Endothelial cell of umbilical vein (primary cell): ENCODE measurements around the gene CALHM6. TPM values are rescaled to one million over a fixed set of nuclear protein-coding genes. Genes with fewer than 3 reads are reported as not detected.

Source experiments
- BruUV-seq: library from RNA; stranded (reverse); fragments of 400-500 nt; replicated peaks from 2 replicates; lab custom pipeline; 2021; lab: Mats Ljungman, UMichigan
- CTCF ChIA-PET: fragments of 300-600, 350-600 bp; sonication (Branson Sonifier 250); formaldehyde crosslinking; loops from one replicate; lab custom pipeline; 2021; ENCODE audit warnings: antibody characterized with exemption, inconsistent platforms; lab: Charles Lee
- POLR2A ChIA-PET: fragments of 300-600, 350-600 bp; sonication (Branson Sonifier 250); formaldehyde crosslinking; loops from one replicate; lab custom pipeline; 2021; ENCODE audit warnings: antibody characterized with exemption, inconsistent platforms; lab: Charles Lee
- DNase-seq: peaks from one replicate; pipeline ENCODE4 v3.0.0-alpha.2; 2011; ENCODE audit warnings: low read depth, low spot score
- FAIRE-seq: peaks from 2 replicates; lab custom pipeline; 2011; peaks lifted over from hg19 to GRCh38; lab: Jason Lieb, UNC
- H2AFZ ChIP-seq: 2 replicates; pipeline ENCODE4 v1.6.0; 2012; ENCODE audit warnings: low read depth, low read length, control low read depth, inconsistent platforms
- H3K27ac ChIP-seq: 2 replicates; pipeline ENCODE4 v1.5.1; 2011; ENCODE audit warnings: low read depth, mild to moderate bottlenecking, control low read depth, low read length, moderate library complexity; ENCODE audit not compliant: insufficient read depth
- H3K27me3 ChIP-seq, 2 experiments: 2 replicates each; pipeline versions ENCODE4 v1.6.0 to v1.6.1; 2011; ENCODE audit warnings: low read length in 2 of 2, mixed read lengths in 1 of 2; ENCODE audit not compliant: control insufficient read depth in 2 of 2, insufficient read depth in 2 of 2
- H3K36me3 ChIP-seq, 2 experiments: 2 replicates in 1 of 2; 3 replicates in 1 of 2; pipeline ENCODE4 v1.5.1; 2011; ENCODE audit warnings: low read length in 2 of 2, mild to moderate bottlenecking in 1 of 2, moderate library complexity in 1 of 2; ENCODE audit not compliant: control insufficient read depth in 2 of 2, insufficient read depth in 2 of 2; ENCODE audit errors: extremely low read depth in 1 of 2
- H3K4me1 ChIP-seq: 3 replicates; pipeline ENCODE4 v1.5.1; 2011; ENCODE audit warnings: mild to moderate bottlenecking, low read length; ENCODE audit not compliant: control insufficient read depth, insufficient read depth; ENCODE audit errors: extremely low read depth
- H3K4me2 ChIP-seq: 2 replicates; pipeline ENCODE4 v1.6.1; 2011; ENCODE audit warnings: low read length, control low read depth, mixed read lengths; ENCODE audit not compliant: insufficient read depth
- H3K4me3 ChIP-seq, 3 experiments: fragments of 200-600 bp in 1 of 3; sonication (generic), shearing (Covaris generic) in 1 of 3; replicated peaks in 1 of 3; 2 replicates each; pipeline ENCODE4 v1.5.1; 2011 to 2016; ENCODE audit warnings: control low read depth in 3 of 3, low read length in 3 of 3, mild to moderate bottlenecking in 2 of 3, inconsistent platforms in 1 of 3, low read depth in 1 of 3, moderate library complexity in 1 of 3; ENCODE audit not compliant: insufficient read depth in 1 of 3
- H3K79me2 ChIP-seq: 2 replicates; pipeline ENCODE4 v1.6.0; 2012; ENCODE audit warnings: low read length, inconsistent platforms; ENCODE audit not compliant: control insufficient read depth, insufficient read depth
- H3K9ac ChIP-seq: replicated peaks from 2 replicates; pipeline ENCODE3; 2011; ENCODE audit warnings: low read length, control low read depth; ENCODE audit not compliant: insufficient read depth; ENCODE audit errors: extremely low read depth
- H3K9me1 ChIP-seq: replicated peaks from 3 replicates; pipeline ENCODE4 v1.6.0; 2011; ENCODE audit warnings: mild to moderate bottlenecking, low read length; ENCODE audit not compliant: control insufficient read depth, insufficient read depth; ENCODE audit errors: extremely low read depth
- H3K9me3 ChIP-seq: replicated peaks from 2 replicates; pipeline ENCODE4 v1.5.1; 2012; ENCODE audit warnings: low read length, inconsistent platforms; ENCODE audit not compliant: control insufficient read depth, insufficient read depth
- H4K20me1 ChIP-seq: replicated peaks from 2 replicates; pipeline ENCODE3; 2011; ENCODE audit warnings: mild to moderate bottlenecking, low read length; ENCODE audit not compliant: control insufficient read depth, insufficient read depth; ENCODE audit errors: extremely low read depth
- EZH2 ChIP-seq: IDR thresholded peaks from 2 replicates; pipeline ENCODE4 v1.6.1; 2012; ENCODE audit warnings: borderline replicate concordance, low read depth, mild to moderate bottlenecking, moderate library complexity, low read length, inconsistent platforms; ENCODE audit not compliant: severe bottlenecking
- FOS ChIP-seq: IDR thresholded peaks from 2 replicates; pipeline ENCODE4 v1.6.1; 2011; ENCODE audit warnings: mild to moderate bottlenecking, low read length, moderate library complexity, borderline replicate concordance; ENCODE audit not compliant: insufficient read depth
- GATA2 ChIP-seq: IDR thresholded peaks from 2 replicates; pipeline ENCODE4 v1.7.0; 2011; ENCODE audit warnings: low read depth, mild to moderate bottlenecking, moderate library complexity, mixed read lengths, low read length; ENCODE audit not compliant: insufficient read length, insufficient read depth
- JUN ChIP-seq: IDR thresholded peaks from 2 replicates; pipeline ENCODE4 v1.6.1; 2011; ENCODE audit warnings: borderline replicate concordance, low read depth; ENCODE audit not compliant: insufficient read length, insufficient read depth
- MYC ChIP-seq: IDR thresholded peaks from one replicate; pipeline ENCODE4 v1.6.1; 2011; ENCODE audit warnings: mild to moderate bottlenecking, low read depth, low read length
- POLR2A ChIP-seq: IDR thresholded peaks from 2 replicates; pipeline ENCODE4 v1.6.1; 2012; ENCODE audit warnings: low read depth, mild to moderate bottlenecking, control low read depth, low read length
- POLR2AphosphoS5 ChIP-seq: IDR thresholded peaks from 2 replicates; pipeline ENCODE4 v1.6.1; 2012; ENCODE audit warnings: low read depth, mild to moderate bottlenecking, control low read depth, low read length, moderate library complexity; ENCODE audit not compliant: insufficient read depth
- dilution Hi-C: fragments of 300-500 bp; cut with MboI; formaldehyde crosslinking; loops from one replicate; pipeline ENCODE4 v1.15.0; 2019; ENCODE audit warnings: low sequenced_read_pairs; ENCODE audit not compliant: extremely low pct_ligation_motif_present
- intact Hi-C: fragments of 100-400 bp; cut with micrococcal nuclease; formaldehyde crosslinking; loops from one replicate; pipeline ENCODE4 v1.10.0; 2022
- polyA plus RNA-seq, 4 experiments: library from polyadenylated mRNA; depleted of rRNA in 3 of 4; stranded (reverse) in 3 of 4; unstranded in 1 of 4; fragments of >200 nt; gene quantifications; 2 replicates each; pipeline versions ENCODE4 v1.2.1 to v1.2.3, GENCODE V29; 2011 to 2012; ENCODE audit warnings: missing spikeins in 1 of 4
- total RNA-seq: library from RNA; stranded (reverse); gene quantifications from 2 replicates; pipeline ENCODE4 v1.2.3, GENCODE V29; 2021
- TF ChIP-seq, protein P1 (sequence below), 2 donors: IDR thresholded peaks; 1 replicate in 1 of 2; 2 replicates in 1 of 2; pipeline ENCODE4 v1.5.1; 2011; ENCODE audit warnings: low read length in 2 of 2, mild to moderate bottlenecking in 2 of 2, moderate library complexity in 2 of 2, control low read depth in 1 of 2, inconsistent platforms in 1 of 2, low read depth in 1 of 2; ENCODE audit not compliant: insufficient read depth in 1 of 2; ENCODE audit errors: extremely low read depth in 1 of 2
- TF ChIP-seq, protein P2 (sequence below): IDR thresholded peaks from 2 replicates; pipeline ENCODE4 v1.6.1; 2011; ENCODE audit not compliant: insufficient read depth, insufficient read length

Gene CALHM6
- total and polyA plus RNA-seq, 2 donors (not counting 3 experiments of a cell fraction or from before 2014, with no cell fraction given), result 0.08 TPM; not detected in 1

DNA sequence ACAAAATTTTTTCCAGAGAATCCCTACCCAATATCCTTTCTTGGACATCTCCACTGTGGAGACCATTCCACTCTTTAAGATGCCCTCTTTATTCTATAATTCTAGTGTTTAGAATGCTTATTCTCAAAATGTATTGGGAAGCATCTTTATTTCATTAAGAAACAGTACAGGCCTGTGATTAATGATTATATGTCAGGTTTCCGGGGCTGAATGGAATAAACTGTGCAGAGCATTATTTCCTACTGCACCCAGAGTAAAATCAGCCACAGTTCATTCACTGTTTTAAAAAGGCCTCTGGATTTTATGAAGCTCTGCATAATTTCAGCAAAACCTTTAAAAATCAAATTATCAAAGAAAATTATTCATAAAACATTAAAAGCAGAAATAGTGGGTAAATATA lies 47.8 kb upstream of the CALHM6 start:
- intact Hi-C loops (no loop called here), dilution Hi-C loops (no loop called here)
- H3K27me3 ChIP-seq, result no peaks in the 10 kb centered on the region
- H2AFZ ChIP-seq, result no peak overlapping the region
- no peak overlapping the region for H3K4me3 ChIP-seq
- POLR2A ChIA-PET, result no interaction called here
- no TSS peak for BruUV-seq
- no peaks in the 10 kb centered on the region for H3K79me2 ChIP-seq
- H3K9me1 ChIP-seq, result peaks cover 2% of the 10 kb centered on the region
- no peaks in the 10 kb centered on the region for H4K20me1 ChIP-seq
- CTCF ChIA-PET, result no interaction called here
- H3K36me3 ChIP-seq, result no peaks in the 10 kb centered on the region
- no peak overlapping the region for H3K27ac ChIP-seq
- H3K4me1 ChIP-seq, result peaks cover 10% of the 10 kb centered on the region
- H3K9ac ChIP-seq, result no peak overlapping the region
- H3K4me2 ChIP-seq, result no peak overlapping the region
- TF ChIP-seq EZH2, result no peak
- TF ChIP-seq, protein P1, sequence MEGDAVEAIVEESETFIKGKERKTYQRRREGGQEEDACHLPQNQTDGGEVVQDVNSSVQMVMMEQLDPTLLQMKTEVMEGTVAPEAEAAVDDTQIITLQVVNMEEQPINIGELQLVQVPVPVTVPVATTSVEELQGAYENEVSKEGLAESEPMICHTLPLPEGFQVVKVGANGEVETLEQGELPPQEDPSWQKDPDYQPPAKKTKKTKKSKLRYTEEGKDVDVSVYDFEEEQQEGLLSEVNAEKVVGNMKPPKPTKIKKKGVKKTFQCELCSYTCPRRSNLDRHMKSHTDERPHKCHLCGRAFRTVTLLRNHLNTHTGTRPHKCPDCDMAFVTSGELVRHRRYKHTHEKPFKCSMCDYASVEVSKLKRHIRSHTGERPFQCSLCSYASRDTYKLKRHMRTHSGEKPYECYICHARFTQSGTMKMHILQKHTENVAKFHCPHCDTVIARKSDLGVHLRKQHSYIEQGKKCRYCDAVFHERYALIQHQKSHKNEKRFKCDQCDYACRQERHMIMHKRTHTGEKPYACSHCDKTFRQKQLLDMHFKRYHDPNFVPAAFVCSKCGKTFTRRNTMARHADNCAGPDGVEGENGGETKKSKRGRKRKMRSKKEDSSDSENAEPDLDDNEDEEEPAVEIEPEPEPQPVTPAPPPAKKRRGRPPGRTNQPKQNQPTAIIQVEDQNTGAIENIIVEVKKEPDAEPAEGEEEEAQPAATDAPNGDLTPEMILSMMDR (IDR thresholded peaks at IDR 0.05; ENCODE audit: extremely low read depth in 1 of 2, insufficient read depth in 1 of 2, low read depth in 1 of 2, low read length in 2 of 2), result no peak
- no peak for TF ChIP-seq GATA2
- no peak for TF ChIP-seq POLR2AphosphoS5
- TF ChIP-seq MYC, result no peak
- TF ChIP-seq POLR2A, result no peak
- TF ChIP-seq, protein P2, sequence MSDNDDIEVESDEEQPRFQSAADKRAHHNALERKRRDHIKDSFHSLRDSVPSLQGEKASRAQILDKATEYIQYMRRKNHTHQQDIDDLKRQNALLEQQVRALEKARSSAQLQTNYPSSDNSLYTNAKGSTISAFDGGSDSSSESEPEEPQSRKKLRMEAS, result no peak
- no peak for TF ChIP-seq JUN
- no peak for TF ChIP-seq FOS
- FAIRE-seq (no peak), DNase-seq (no peak)
- H3K9me3 ChIP-seq, result no peaks in the 10 kb centered on the region
